Neutrophil (primary cell): Measurements from ENCODE around the gene SSB.
"Not testable (repeated sequence)": the region's sequence is repeated elsewhere in the genome, so short reads cannot be mapped to it uniquely, and the experiment has no call there.

Experiments used
- H3K27ac ChIP-seq: fragments of 200-600 bp; sonication (generic); 2 replicates; pipeline ENCODE4 v1.5.1; 2016; ENCODE audit warnings: mild to moderate bottlenecking, moderate library complexity
- H3K27me3 ChIP-seq: fragments of 200-600 bp; sonication (generic); 2 replicates; pipeline ENCODE4 v1.6.0; 2016; ENCODE audit warnings: mild to moderate bottlenecking
- H3K36me3 ChIP-seq: fragments of 200-600 bp; sonication (generic); 2 replicates; pipeline ENCODE4 v1.5.1; 2017
- H3K4me1 ChIP-seq, 2 experiments: fragments of 200-600 bp in 1 of 2; sonication (generic) in 1 of 2; 1 replicate in 1 of 2; 2 replicates in 1 of 2; pipeline versions ENCODE4 v1.5.1 to v1.6.1; 2013 to 2016; ENCODE audit warnings: low read depth in 1 of 2, low read length in 1 of 2, mild to moderate bottlenecking in 1 of 2, moderate library complexity in 1 of 2; ENCODE audit not compliant: control insufficient read depth in 1 of 2, insufficient read depth in 1 of 2
- H3K4me3 ChIP-seq, 2 experiments: fragments of 200-600 bp in 1 of 2; sonication (generic) in 1 of 2; 1 replicate in 1 of 2; 2 replicates in 1 of 2; pipeline ENCODE4 v1.5.1; 2013 to 2016; ENCODE audit warnings: low read depth in 1 of 2, low read length in 1 of 2, mild to moderate bottlenecking in 1 of 2, moderate library complexity in 1 of 2
- H3K9me3 ChIP-seq: fragments of 200-600 bp; sonication (generic); 2 replicates; pipeline ENCODE4 v1.5.1; 2016
- TF ChIP-seq, protein P1 (sequence below): fragments of 200-600 bp; sonication (generic); IDR thresholded peaks from 2 replicates; pipeline ENCODE4 v1.5.1; 2016; ENCODE audit warnings: antibody characterized with exemption

Gene SSB

DNA sequence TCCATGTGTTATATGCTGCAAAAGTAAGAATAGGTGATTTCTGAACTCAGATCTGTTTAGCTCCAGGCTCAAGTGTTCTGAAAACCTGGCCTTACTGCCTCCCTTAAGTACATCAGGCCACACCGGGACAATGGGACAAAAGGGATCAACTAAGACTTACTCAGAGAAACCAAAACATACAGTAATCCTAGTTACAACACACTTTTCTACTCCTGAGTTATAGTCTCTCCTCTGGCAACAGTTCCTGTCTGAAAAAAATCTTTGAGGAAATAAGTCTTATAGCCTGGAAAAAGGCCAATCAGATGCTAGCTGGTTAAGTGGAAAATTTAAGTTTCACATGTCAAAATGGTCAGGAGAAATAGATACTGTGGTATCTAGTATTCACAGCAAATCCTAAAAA is 20.4 kb downstream of the SSB start:
- Histone ChIP-seq H3K4me1 (peaks cover 5 to 6% of the 10 kb centered on the region in 2 experiments), H3K36me3 (peaks cover 34% of the 10 kb centered on the region), H3K4me3 (no peak overlapping the region), H3K27me3 (no peaks in the 10 kb centered on the region), H3K9me3 (no peaks in the 10 kb centered on the region), H3K27ac (no peak overlapping the region)
- TF ChIP-seq, protein P1, sequence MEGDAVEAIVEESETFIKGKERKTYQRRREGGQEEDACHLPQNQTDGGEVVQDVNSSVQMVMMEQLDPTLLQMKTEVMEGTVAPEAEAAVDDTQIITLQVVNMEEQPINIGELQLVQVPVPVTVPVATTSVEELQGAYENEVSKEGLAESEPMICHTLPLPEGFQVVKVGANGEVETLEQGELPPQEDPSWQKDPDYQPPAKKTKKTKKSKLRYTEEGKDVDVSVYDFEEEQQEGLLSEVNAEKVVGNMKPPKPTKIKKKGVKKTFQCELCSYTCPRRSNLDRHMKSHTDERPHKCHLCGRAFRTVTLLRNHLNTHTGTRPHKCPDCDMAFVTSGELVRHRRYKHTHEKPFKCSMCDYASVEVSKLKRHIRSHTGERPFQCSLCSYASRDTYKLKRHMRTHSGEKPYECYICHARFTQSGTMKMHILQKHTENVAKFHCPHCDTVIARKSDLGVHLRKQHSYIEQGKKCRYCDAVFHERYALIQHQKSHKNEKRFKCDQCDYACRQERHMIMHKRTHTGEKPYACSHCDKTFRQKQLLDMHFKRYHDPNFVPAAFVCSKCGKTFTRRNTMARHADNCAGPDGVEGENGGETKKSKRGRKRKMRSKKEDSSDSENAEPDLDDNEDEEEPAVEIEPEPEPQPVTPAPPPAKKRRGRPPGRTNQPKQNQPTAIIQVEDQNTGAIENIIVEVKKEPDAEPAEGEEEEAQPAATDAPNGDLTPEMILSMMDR, result no peak

DNA sequence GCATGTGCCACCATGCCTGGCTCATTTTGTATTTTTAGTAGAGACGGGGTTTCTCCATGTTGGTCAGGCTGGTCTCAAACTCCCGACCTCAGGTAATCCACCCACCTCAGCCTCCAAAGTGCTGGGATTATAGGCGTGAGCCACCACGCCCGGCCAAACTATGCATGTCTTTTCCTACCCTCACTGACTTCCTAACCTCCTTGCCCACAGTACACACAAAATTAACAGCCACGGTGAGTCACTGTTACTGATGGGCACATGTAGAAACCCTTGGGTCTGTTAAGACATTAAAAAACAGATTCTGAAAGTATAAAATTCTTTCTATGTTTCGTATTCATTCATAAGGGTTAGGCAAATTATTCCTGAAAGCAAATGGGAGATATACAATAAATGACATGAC is 21.4 kb downstream of the SSB start:
- not testable (repeated sequence) for H3K27me3 ChIP-seq, H3K4me3 ChIP-seq, H3K27ac ChIP-seq, H3K9me3 ChIP-seq
- peaks cover 30% of the 10 kb centered on the region for H3K36me3 ChIP-seq
- peaks cover 12 to 14% of the 10 kb centered on the region in 2 experiments for H3K4me1 ChIP-seq

DNA sequence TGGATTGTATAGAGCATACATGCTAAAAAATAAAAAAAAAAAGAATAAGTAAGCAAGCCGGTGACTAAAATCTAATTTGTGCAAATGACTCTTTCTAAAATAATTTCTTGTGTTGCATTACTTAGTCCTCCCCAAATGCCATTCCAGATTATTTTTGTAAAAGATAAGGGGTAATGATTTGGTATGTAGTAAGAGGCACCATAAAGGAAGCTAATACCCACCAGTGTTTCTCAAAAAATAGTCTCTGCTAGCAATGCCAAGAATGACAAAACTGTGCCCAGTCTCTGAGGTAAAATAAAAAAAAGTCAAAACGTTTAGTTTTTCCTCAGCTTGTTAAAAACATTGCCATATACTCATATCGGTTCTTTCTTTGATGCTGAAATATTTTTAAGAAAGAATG is 23.4 kb downstream of the SSB start:
- H3K36me3 ChIP-seq, result peaks cover 21% of the 10 kb centered on the region
- H3K4me3 ChIP-seq, result no peak overlapping the region
- no peaks in the 10 kb centered on the region for H3K27me3 ChIP-seq
- H3K27ac ChIP-seq, result no peak overlapping the region
- no peaks in the 10 kb centered on the region for H3K9me3 ChIP-seq
- H3K4me1 ChIP-seq, result peaks cover 17 to 19% of the 10 kb centered on the region in 2 experiments
- TF ChIP-seq, protein P1, result no peak

DNA sequence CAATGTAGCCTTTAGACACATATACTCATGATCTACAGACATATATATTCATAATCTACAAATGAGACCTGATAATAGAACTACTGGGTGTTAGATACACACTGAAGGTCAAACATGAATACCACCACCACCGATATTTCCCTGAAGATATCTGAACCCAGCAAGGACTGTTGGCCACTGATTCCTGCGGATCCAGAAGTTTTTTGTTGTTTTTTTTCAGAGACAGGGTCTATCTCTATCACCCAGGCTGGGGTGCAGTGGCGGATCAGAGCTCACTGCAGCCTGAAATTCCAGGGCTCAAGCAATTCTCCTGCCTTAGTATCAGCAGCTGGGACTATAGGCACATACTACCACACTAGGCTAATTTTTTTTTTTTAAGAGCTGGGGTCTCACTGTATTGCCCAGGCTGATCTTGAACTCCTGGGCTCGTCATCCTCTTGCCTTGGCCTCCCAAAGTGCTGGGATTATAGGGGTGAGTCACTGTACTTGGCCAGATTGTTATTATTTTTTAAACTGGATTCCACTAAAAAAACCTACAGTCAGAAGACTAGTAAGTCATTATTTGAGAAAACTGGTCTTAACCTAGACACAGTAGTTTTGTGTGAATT is 24.2 kb downstream of the SSB start:
- no peaks in the 10 kb centered on the region for H3K9me3 ChIP-seq
- no peak overlapping the region for H3K27ac ChIP-seq
- TF ChIP-seq, protein P1, result no peak
- H3K36me3 ChIP-seq, result peaks cover 17% of the 10 kb centered on the region
- no peak overlapping the region for H3K4me3 ChIP-seq
- H3K27me3 ChIP-seq, result no peaks in the 10 kb centered on the region
- H3K4me1 ChIP-seq, result peaks cover 20% of the 10 kb centered on the region in 2 experiments

DNA sequence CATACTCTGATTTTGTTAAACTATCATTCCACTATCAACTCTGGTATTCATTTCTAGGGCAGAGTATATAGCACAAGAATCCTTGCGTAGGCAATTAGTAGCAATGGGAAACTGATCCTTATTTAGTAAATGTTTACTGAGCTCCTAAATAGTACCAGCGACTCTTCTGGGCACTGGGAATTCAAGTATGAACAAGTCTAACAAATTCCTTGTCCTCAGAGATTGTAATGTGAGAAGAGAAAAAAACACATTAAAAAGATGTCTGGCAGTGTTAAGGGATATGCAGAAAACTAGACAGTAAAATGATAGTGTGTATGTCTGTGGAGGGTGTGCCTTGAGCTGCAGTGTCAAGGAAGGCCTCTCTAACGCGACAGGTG is 25.3 kb downstream of the SSB start:
- Histone ChIP-seq H3K4me1 (peaks cover 25 to 29% of the 10 kb centered on the region in 2 experiments), H3K27ac (peak overlapping the region; percentile 64), H3K4me3 (peak overlapping the region; percentile 70 to 88), H3K9me3 (no peaks in the 10 kb centered on the region), H3K27me3 (no peaks in the 10 kb centered on the region), H3K36me3 (peaks cover 8% of the 10 kb centered on the region)
- TF ChIP-seq, protein P1, result no peak

DNA sequence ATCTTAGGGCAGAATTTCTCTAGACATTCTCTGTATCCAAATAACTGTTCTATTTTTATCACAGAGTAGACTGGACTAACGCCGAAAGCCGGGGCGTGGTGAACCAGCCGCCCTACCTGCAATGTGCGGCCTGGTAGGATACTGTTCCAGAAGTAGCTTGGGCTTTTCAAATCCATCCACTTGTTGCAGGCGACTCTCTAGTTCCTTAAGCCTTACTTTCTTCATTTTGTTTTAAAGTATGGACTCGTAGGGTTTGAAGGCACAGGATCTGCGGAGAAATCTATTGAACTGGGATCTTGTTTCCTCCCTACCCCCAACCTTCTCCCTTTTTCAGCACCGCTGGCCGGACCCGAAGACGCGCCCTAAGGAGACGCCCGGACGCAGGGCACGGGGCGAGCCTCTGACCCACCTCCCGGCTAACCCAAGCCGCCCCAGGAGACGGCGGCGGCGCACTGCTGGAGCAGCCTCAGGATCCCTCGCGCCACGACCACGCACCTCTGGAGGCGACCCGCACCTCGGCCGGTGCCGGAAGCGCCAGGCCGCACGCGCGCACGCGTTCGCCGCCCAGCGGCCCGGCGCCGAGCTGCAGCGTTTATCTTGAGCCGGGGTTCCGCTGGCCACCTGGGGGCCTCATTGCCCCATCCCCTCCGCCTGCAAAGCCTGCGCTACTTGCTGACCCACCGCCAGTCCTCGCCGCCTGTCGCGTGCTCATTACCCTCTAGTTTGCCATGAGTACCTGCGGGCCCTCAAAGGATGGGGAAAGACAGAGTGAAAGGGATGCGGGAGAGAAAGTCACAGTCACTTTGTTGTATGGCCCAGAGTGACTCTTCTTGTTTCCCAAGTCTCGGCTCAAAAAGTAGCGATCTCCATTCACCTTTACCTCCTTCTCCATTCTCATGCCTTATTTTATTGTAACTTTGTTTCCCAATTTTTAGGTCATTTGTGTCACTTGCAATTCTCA is 26.0 kb downstream of the SSB start, which contains the start of gene METTL5:
Gene METTL5 (minus strand): TSS at position 533 of the 961 bp plus-strand sequence. CDS start 308 bp downstream, at position 225.
- Histone ChIP-seq H3K27me3 (no peaks in the 10 kb centered on the region), H3K27ac (peak within 1 kb of the TSS; percentile 64), H3K4me3 (peak within 1 kb of the TSS; percentile 70 to 88), H3K36me3 (peaks cover 5% of the 10 kb centered on the region), H3K9me3 (no peaks in the 10 kb centered on the region), H3K4me1 (peaks cover 30 to 33% of the 10 kb centered on the region in 2 experiments)
- TF ChIP-seq, protein P1, result peak; percentile 94
